GM12878 (cell line): ENCODE data around the gene CRIM1. TPM values are rescaled to one million over a fixed set of nuclear protein-coding genes. Genes with fewer than 3 reads are reported as not detected.

ENCODE experiments used
- ATAC-seq: fragments of 200-7000 bp; cut with Tn5 transposase; 3 replicates; pipeline ENCODE4 v1.9.1; 2020; ENCODE audit warnings: mild to moderate bottlenecking, moderate library complexity
- BruUV-seq: library from RNA; stranded (reverse); fragments of 400-500 nt; replicated peaks from 2 replicates; lab custom pipeline; 2021; lab: Mats Ljungman, UMichigan
- CTCF ChIA-PET: fragments of 300-600 bp; sonication (Branson Sonifier 250); formaldehyde crosslinking; extraction: SDS; loops from one replicate; lab custom pipeline; 2021; ENCODE audit warnings: inconsistent platforms; lab: Yijun Ruan, JAX
- POLR2A ChIA-PET: fragments of 350-600 bp; formaldehyde crosslinking; extraction: SDS; loops from one replicate; lab custom pipeline; 2021; ENCODE audit warnings: inconsistent platforms; lab: Charles Lee
- RAD21 ChIA-PET: fragments of 300-600 bp; sonication (Branson Sonifier 250); formaldehyde crosslinking; loops from one replicate; lab custom pipeline; 2023; ENCODE audit warnings: antibody characterized with exemption; ENCODE audit not compliant: unreplicated experiment; lab: Charles Lee
- SMC1A ChIA-PET: fragments of 300-600 bp; sonication (Branson Sonifier 250); formaldehyde crosslinking; loops from one replicate; lab custom pipeline; 2023; ENCODE audit not compliant: unreplicated experiment, uncharacterized antibody; lab: Charles Lee
- DNase-seq: peaks from one replicate; pipeline ENCODE4 v3.0.0-alpha.2; 2011; ENCODE audit warnings: low read depth, low spot score
- FAIRE-seq: peaks from 3 replicates; lab custom pipeline; 2011; peaks lifted over from hg19 to GRCh38; lab: Jason Lieb, UNC
- H2AFZ ChIP-seq: 2 replicates; pipeline ENCODE4 v1.6.0; 2011; ENCODE audit warnings: low read depth, low read length, control low read depth; ENCODE audit not compliant: control insufficient read depth
- H3K27ac ChIP-seq: 2 replicates; pipeline ENCODE4 v1.5.1; 2011; ENCODE audit warnings: control low read depth; ENCODE audit not compliant: control insufficient read depth, insufficient read depth
- H3K27me3 ChIP-seq, 2 experiments: replicated peaks in 1 of 2; 2 replicates each; pipeline versions ENCODE4 v1.6.0 to v1.6.1; 2011; ENCODE audit warnings: low read length in 1 of 2; ENCODE audit not compliant: control insufficient read depth in 2 of 2, insufficient read depth in 2 of 2
- H3K36me3 ChIP-seq, 2 experiments: 2 replicates each; pipeline ENCODE4 v1.5.1; 2011; ENCODE audit warnings: low read length in 1 of 2; ENCODE audit not compliant: control insufficient read depth in 2 of 2, insufficient read depth in 2 of 2
- H3K4me1 ChIP-seq: 2 replicates; pipeline ENCODE4 v1.6.1; 2011; ENCODE audit warnings: mild to moderate bottlenecking, low read length, moderate library complexity, mixed read lengths; ENCODE audit not compliant: control insufficient read depth, insufficient read depth
- H3K4me2 ChIP-seq: 2 replicates; pipeline ENCODE4 v1.6.0; 2011; ENCODE audit warnings: control low read depth; ENCODE audit not compliant: control insufficient read depth, insufficient read depth
- H3K4me3 ChIP-seq: fragments of 200-600 bp; sonication (generic); 2 replicates; pipeline ENCODE4 v1.5.1; 2016
- H3K79me2 ChIP-seq: 2 replicates; pipeline ENCODE4 v1.6.0; 2011; ENCODE audit warnings: low read length; ENCODE audit not compliant: control insufficient read depth, insufficient read depth
- H3K9ac ChIP-seq: 2 replicates; pipeline ENCODE4 v1.8.0; 2011; ENCODE audit warnings: low read length, control low read depth, mixed read lengths; ENCODE audit not compliant: control insufficient read depth, insufficient read depth
- H3K9me3 ChIP-seq: replicated peaks from 3 replicates; pipeline ENCODE4 v1.5.1; 2011; ENCODE audit warnings: mild to moderate bottlenecking, low read length; ENCODE audit not compliant: control insufficient read depth, insufficient read depth
- H4K20me1 ChIP-seq: 2 replicates; pipeline ENCODE4 v1.6.0; 2011; ENCODE audit not compliant: control insufficient read depth, insufficient read depth
- BACH1 ChIP-seq: fragments of 450-650 bp; IDR thresholded peaks from 2 replicates; pipeline ENCODE4 v1.6.1; 2017; ENCODE audit warnings: mild to moderate bottlenecking, borderline replicate concordance
- CREM ChIP-seq: IDR thresholded peaks from 2 replicates; pipeline ENCODE4 v1.6.1; 2014; ENCODE audit warnings: antibody characterized with exemption, low read depth
- ETV6 ChIP-seq, 2 experiments: fragments of 450-650 bp in 1 of 2; IDR thresholded peaks in 1 of 2; conservative IDR thresholded peaks in 1 of 2; 2 replicates each; pipeline ENCODE4 v1.6.1; 2014; ENCODE audit warnings: antibody characterized with exemption in 1 of 2, borderline replicate concordance in 1 of 2, low read depth in 1 of 2, mild to moderate bottlenecking in 1 of 2, moderate library complexity in 1 of 2
- JUNB ChIP-seq: IDR thresholded peaks from 2 replicates; pipeline ENCODE4 v1.6.1; 2016; ENCODE audit warnings: antibody characterized with exemption, mild to moderate bottlenecking
- MTA3 ChIP-seq: IDR thresholded peaks from 2 replicates; pipeline ENCODE4 v1.6.1; 2012; ENCODE audit warnings: low read length, inconsistent platforms, borderline replicate concordance
- MYB ChIP-seq: fragments of 150-350 bp; IDR thresholded peaks from 2 replicates; pipeline ENCODE4 v1.6.1; 2014; ENCODE audit warnings: mild to moderate bottlenecking, low read depth, low read length, borderline replicate concordance
- RAD21 ChIP-seq: IDR thresholded peaks from 2 replicates; pipeline ENCODE4 v1.6.1; 2011; ENCODE audit warnings: mild to moderate bottlenecking, low read depth, low read length, moderate library complexity; ENCODE audit not compliant: insufficient read depth
- SUZ12 ChIP-seq: fragments of 200-600 bp; sonication (generic); IDR thresholded peaks from one replicate; pipeline ENCODE4 v1.6.1; 2018; ENCODE audit warnings: antibody characterized with exemption, mild to moderate bottlenecking; ENCODE audit not compliant: unreplicated experiment
- ZNF207 ChIP-seq: fragments of 450-650 bp; IDR thresholded peaks from 2 replicates; pipeline ENCODE4 v1.6.1; 2014; ENCODE audit warnings: antibody characterized with exemption, mild to moderate bottlenecking, borderline replicate concordance
- WGBS: methylation state at CpG from one replicate; pipeline ENCODE4 v1.1.6; 2016; ENCODE audit warnings: low lambda C conversion rate; ENCODE audit not compliant: insufficient replicate concordance, insufficient coverage; ENCODE audit errors: missing lambda C conversion rate; 5-methylcytosine and 5-hydroxymethylcytosine counted together
- in situ Hi-C: fragments of 300-500 bp; cut with MboI; formaldehyde crosslinking; loops from 9 replicates; pipeline ENCODE4 v1.14.3; 2018; ENCODE audit warnings: mixed read lengths
- intact Hi-C: fragments of 100-400 bp; cut with micrococcal nuclease; formaldehyde crosslinking; loops from one replicate; pipeline ENCODE4 v1.14.2; 2022; ENCODE audit not compliant: unreplicated experiment
- polyA plus RNA-seq, 11 experiments: library from polyadenylated mRNA; depleted of rRNA in 4 of 11; unstranded in 6 of 11; stranded (reverse) in 5 of 11; fragments of >200 nt; fragmentation: Nextera tagmentation in 4 of 11; fragmentation: Illumina TruSeq in 1 of 11; extraction: Ambion mirVana in 4 of 11; extraction: Trizol in 1 of 11; gene quantifications; 1 replicate in 1 of 11; 2 replicates in 10 of 11; pipeline versions ENCODE4 v1.2.1 to v1.2.3, GENCODE V29; 2011 to 2016; ENCODE audit warnings: inconsistent platforms in 2 of 11, missing spikeins in 2 of 11, low read depth in 1 of 11
- total RNA-seq, 4 experiments: library from RNA; depleted of rRNA in 3 of 4; stranded (reverse); fragments of >200 nt in 3 of 4; fragmentation: Illumina TruSeq in 1 of 4; extraction: Trizol in 1 of 4; gene quantifications; 2 replicates each; pipeline versions ENCODE4 v1.2.1 to v1.2.3, GENCODE V29; 2013 to 2021
- TF ChIP-seq, protein P1 (sequence below): fragments of 150-350 bp; IDR thresholded peaks from 2 replicates; pipeline ENCODE4 v1.6.1; 2014; ENCODE audit warnings: mild to moderate bottlenecking, low read depth, low read length
- TF ChIP-seq, protein P2 (sequence below): fragments of 450-650 bp; IDR thresholded peaks from 2 replicates; pipeline ENCODE4 v1.6.1; 2017; ENCODE audit warnings: borderline replicate concordance
- TF ChIP-seq, protein P3 (sequence below): IDR thresholded peaks from 2 replicates; pipeline ENCODE4 v1.6.1; 2012; ENCODE audit warnings: low read depth, low read length, improper control_type of control experiment

CRIM1 gene
- total and polyA plus RNA-seq, 10 of the 15 experiments (the other 5 are each of a cell fraction or from before 2014, with no cell fraction given) = 0.42 to 7.4 (median 3.1) TPM

DNA sequence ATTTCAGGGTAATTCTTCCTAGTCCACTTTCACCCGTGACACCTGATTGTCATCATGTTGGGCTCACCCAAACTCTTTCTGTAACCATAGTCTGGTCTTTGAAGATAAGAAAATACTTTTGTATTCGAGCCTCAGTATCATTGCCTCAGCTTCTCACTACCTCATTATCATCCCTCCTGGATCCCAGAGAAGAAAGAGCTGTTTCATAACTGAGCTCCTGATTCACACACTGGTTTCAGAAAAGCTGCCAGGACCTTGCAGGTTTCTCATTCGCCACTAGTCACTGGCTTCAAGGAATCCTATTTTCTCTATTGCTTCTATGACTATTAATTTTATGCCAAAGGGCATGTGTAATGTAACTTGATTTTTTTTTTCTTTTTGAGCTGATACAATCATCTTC lies 2.9 kb upstream of the CRIM1 start:
- Histone ChIP-seq H4K20me1 (no peaks in the 10 kb centered on the region; the same call in 1 of the 2 replicates), H3K4me2 (no peak overlapping the region), H3K79me2 (no peaks in the 10 kb centered on the region), H3K27ac (no peak overlapping the region), H3K36me3 (no peaks in the 10 kb centered on the region), H3K4me1 (peaks cover 9% of the 10 kb centered on the region), H3K9ac (no peak overlapping the region), H3K4me3 (no peak overlapping the region), H2AFZ (no peak overlapping the region), H3K9me3 (no peaks in the 10 kb centered on the region), H3K27me3 (peaks cover 0 to 7% of the 10 kb centered on the region in 2 experiments; a peak in 2 of 4 replicates)
- POLR2A ChIA-PET = interaction anchor here (1.0 kb wide), 1 partner anchor 312 kb away, joined by 3 read pairs; no protein-coding TSS in a partner anchor
- DNase-seq = no peak
- BruUV-seq = no TSS peak
- no peak for FAIRE-seq
- RAD21 ChIA-PET = interaction anchor here (0.8 to 1.7 kb wide), 12 partner anchors 8 to 612 kb away, joined by 3 to 23 read pairs (median 4); no protein-coding TSS in a partner anchor
- SMC1A ChIA-PET = interaction anchor here (0.6 to 1.8 kb wide), 18 partner anchors 18 to 382 kb away, joined by 3 to 16 read pairs (median 4); no protein-coding TSS in a partner anchor
- intact Hi-C loops (loop anchor here (1.0 to 10.0 kb wide), 4 partner anchors 155 to 432 kb away; no protein-coding TSS in a partner anchor), in situ Hi-C loops (loop anchor here (5.0 kb wide), 1 partner anchor 315 kb away; no protein-coding TSS in a partner anchor)
- ATAC-seq = no peak
- TF ChIP-seq BACH1 (no peak), RAD21 (no peak)
- 12% methylated on average over 3 of the region's 3 CpGs for WGBS
- CTCF ChIA-PET = interaction anchor here (0.6 to 3.7 kb wide), 34 partner anchors 10 to 568 kb away, joined by 3 to 44 read pairs (median 4); no protein-coding TSS in a partner anchor

DNA sequence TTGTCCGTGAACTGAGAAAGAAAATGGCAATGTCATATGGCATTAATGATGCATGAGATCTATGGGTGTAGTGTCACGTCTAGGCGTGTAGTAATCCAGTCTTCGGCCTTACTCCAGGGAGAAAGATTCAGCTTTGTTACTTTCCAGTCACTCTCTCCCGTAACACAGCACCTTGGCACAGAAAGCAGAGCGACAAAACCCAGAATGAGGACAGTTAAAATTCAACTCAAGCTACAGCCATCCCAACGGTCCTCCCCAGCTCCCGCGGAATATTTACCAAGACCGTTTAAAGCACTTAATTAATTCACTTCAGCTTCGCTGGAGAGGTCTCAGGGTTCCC lies 797 bp upstream of the CRIM1 start:
- ChIA-PET RAD21 (interaction anchor here (0.9 to 1.3 kb wide), 2 partner anchors 153 to 305 kb away, joined by 3 to 4 read pairs; no protein-coding TSS in a partner anchor), CTCF (interaction anchor here (0.9 to 3.7 kb wide), 6 partner anchors 24 to 431 kb away, joined by 3 to 44 read pairs (median 4); no protein-coding TSS in a partner anchor), POLR2A (no interaction called here), SMC1A (interaction anchor here (0.9 to 2.3 kb wide), 3 partner anchors 20 to 311 kb away, joined by 3 to 5 read pairs (median 5); no protein-coding TSS in a partner anchor)
- no peaks in the 10 kb centered on the region; the same call in 1 of the 2 replicates for H4K20me1 ChIP-seq
- H3K27me3 ChIP-seq = peaks cover 1 to 7% of the 10 kb centered on the region in 2 experiments; a peak in 3 of 4 replicates
- H3K9ac ChIP-seq = no peak overlapping the region
- H3K79me2 ChIP-seq = no peaks in the 10 kb centered on the region
- no peaks in the 10 kb centered on the region for H3K9me3 ChIP-seq
- no peaks in the 10 kb centered on the region for H3K36me3 ChIP-seq
- intact Hi-C loops = loop anchor here (10.0 kb wide), 2 partner anchors 380 to 430 kb away; no protein-coding TSS in a partner anchor
- ATAC-seq (no peak), DNase-seq (no peak), FAIRE-seq (no peak)
- in situ Hi-C loops = loop anchor here (5.0 kb wide), 1 partner anchor 313 kb away; no protein-coding TSS in a partner anchor
- no peak overlapping the region for H2AFZ ChIP-seq
- H3K4me1 ChIP-seq = peaks cover 9% of the 10 kb centered on the region
- no TSS peak for BruUV-seq
- 75% methylated on average over 11 of the region's 11 CpGs for WGBS
- H3K27ac ChIP-seq = no peak overlapping the region
- no peak overlapping the region for H3K4me3 ChIP-seq
- H3K4me2 ChIP-seq = no peak overlapping the region
- TF ChIP-seq MYB (no peak), SUZ12 (no peak), CREM (no peak), JUNB (no peak), ETV6 (conservative IDR thresholded peaks at IDR 0.05 in 1 of 2, IDR thresholded peaks at IDR 0.05 in 1 of 2; ENCODE audit: borderline replicate concordance in 1 of 2, low read depth in 1 of 2) (no peak), ZNF207 (no peak), MTA3 (no peak)
- TF ChIP-seq, protein P1, sequence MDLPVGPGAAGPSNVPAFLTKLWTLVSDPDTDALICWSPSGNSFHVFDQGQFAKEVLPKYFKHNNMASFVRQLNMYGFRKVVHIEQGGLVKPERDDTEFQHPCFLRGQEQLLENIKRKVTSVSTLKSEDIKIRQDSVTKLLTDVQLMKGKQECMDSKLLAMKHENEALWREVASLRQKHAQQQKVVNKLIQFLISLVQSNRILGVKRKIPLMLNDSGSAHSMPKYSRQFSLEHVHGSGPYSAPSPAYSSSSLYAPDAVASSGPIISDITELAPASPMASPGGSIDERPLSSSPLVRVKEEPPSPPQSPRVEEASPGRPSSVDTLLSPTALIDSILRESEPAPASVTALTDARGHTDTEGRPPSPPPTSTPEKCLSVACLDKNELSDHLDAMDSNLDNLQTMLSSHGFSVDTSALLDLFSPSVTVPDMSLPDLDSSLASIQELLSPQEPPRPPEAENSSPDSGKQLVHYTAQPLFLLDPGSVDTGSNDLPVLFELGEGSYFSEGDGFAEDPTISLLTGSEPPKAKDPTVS = no peak
- TF ChIP-seq, protein P2, sequence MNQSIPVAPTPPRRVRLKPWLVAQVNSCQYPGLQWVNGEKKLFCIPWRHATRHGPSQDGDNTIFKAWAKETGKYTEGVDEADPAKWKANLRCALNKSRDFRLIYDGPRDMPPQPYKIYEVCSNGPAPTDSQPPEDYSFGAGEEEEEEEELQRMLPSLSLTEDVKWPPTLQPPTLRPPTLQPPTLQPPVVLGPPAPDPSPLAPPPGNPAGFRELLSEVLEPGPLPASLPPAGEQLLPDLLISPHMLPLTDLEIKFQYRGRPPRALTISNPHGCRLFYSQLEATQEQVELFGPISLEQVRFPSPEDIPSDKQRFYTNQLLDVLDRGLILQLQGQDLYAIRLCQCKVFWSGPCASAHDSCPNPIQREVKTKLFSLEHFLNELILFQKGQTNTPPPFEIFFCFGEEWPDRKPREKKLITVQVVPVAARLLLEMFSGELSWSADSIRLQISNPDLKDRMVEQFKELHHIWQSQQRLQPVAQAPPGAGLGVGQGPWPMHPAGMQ = no peak
- TF ChIP-seq, protein P3, sequence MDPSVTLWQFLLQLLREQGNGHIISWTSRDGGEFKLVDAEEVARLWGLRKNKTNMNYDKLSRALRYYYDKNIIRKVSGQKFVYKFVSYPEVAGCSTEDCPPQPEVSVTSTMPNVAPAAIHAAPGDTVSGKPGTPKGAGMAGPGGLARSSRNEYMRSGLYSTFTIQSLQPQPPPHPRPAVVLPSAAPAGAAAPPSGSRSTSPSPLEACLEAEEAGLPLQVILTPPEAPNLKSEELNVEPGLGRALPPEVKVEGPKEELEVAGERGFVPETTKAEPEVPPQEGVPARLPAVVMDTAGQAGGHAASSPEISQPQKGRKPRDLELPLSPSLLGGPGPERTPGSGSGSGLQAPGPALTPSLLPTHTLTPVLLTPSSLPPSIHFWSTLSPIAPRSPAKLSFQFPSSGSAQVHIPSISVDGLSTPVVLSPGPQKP = no peak
